Karpas-422 (cell line): Measurements from ENCODE around the gene PLXNC1. TPM values are rescaled to one million over a fixed set of nuclear protein-coding genes. Genes with fewer than 3 reads are reported as not detected.

Source experiments
- DNase-seq: peaks from one replicate; pipeline ENCODE4 v3.0.0-alpha.2; 2015
- H2AFZ ChIP-seq: fragments of 200-600 bp; sonication (generic); 2 replicates; pipeline ENCODE4 v1.6.1; 2014; ENCODE audit warnings: antibody characterized with exemption, low read length, mixed read lengths
- H3K27ac ChIP-seq: fragments of 200-600 bp; sonication (generic); 2 replicates; pipeline ENCODE4 v1.5.1; 2014; ENCODE audit warnings: mild to moderate bottlenecking, low read length, moderate library complexity
- H3K27me3 ChIP-seq: fragments of 200-600 bp; sonication (generic); 2 replicates; pipeline ENCODE4 v1.6.1; 2014; ENCODE audit warnings: low read length, mixed read lengths
- H3K36me3 ChIP-seq: fragments of 200-600 bp; sonication (generic); 2 replicates; pipeline ENCODE4 v1.6.1; 2014; ENCODE audit warnings: low read length, mixed read lengths; ENCODE audit not compliant: insufficient read depth
- H3K4me1 ChIP-seq: fragments of 200-600 bp; sonication (generic); 2 replicates; pipeline ENCODE4 v1.6.1; 2014; ENCODE audit warnings: mild to moderate bottlenecking, low read length, mixed read lengths
- H3K4me2 ChIP-seq: fragments of 200-600 bp; sonication (generic); 2 replicates; pipeline ENCODE4 v1.6.1; 2014; ENCODE audit warnings: low read length, low read depth, mild to moderate bottlenecking; ENCODE audit not compliant: poor library complexity, severe bottlenecking
- H3K4me3 ChIP-seq: fragments of 200-600 bp; sonication (generic); 2 replicates; pipeline ENCODE4 v1.5.1; 2014; ENCODE audit warnings: mild to moderate bottlenecking, antibody characterized with exemption, low read length, mixed read lengths
- H3K79me2 ChIP-seq: fragments of 200-600 bp; sonication (generic); 2 replicates; pipeline ENCODE4 v1.6.1; 2014; ENCODE audit warnings: mild to moderate bottlenecking, low read length, mixed read lengths
- H3K9ac ChIP-seq: fragments of 200-600 bp; sonication (generic); 2 replicates; pipeline ENCODE4 v1.6.0; 2014; ENCODE audit warnings: low read length
- H3K9me2 ChIP-seq: fragments of 200-600 bp; sonication (generic), shearing (Covaris generic); replicated peaks from 2 replicates; pipeline ENCODE4 v1.6.0; 2014; ENCODE audit warnings: mild to moderate bottlenecking, low read length, moderate library complexity; ENCODE audit not compliant: insufficient read depth
- H3K9me3 ChIP-seq: fragments of 300-700, 200-600 bp; sonication (generic); 2 replicates; pipeline ENCODE4 v1.6.1; 2014; ENCODE audit warnings: low read length, mixed read lengths
- H4K20me1 ChIP-seq: fragments of 200-600 bp; sonication (generic); 2 replicates; pipeline ENCODE4 v1.6.1; 2014; ENCODE audit warnings: mild to moderate bottlenecking, antibody characterized with exemption, low read length, low read depth; ENCODE audit not compliant: insufficient read depth
- total RNA-seq: library from RNA; depleted of rRNA; stranded (reverse); fragments of >200 nt; shearing (Covaris generic); gene quantifications from 2 replicates; pipeline ENCODE4 v1.2.3, GENCODE V29; 2014; ENCODE audit warnings: low replicate concordance

Gene PLXNC1
- total RNA-seq, 1 experiment from 2014 or later = 11.9 TPM

DNA sequence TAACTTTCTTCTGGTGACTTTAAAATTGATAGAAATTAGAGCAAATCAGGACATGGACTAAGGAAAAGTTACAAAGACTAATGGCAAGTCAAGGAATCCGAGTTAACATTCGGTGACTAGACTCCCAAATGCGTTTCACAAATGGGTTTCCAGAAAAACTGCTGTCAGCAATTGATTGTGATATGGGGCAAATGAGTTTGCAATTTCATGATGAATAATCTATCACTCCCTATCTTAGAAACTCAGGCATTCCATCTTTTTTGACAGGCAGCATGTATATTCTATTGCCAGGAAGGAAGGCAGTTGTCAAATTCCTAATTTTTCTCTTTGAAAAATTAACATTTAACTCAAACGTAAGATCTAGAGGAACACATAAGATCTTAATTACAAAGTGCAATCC, 40.5 kb upstream of the PLXNC1 start:
- DNase-seq = no peak
- Histone ChIP-seq H2AFZ (no peak overlapping the region), H3K9ac (no peak overlapping the region), H3K4me3 (no peak overlapping the region), H3K4me1 (no peaks in the 10 kb centered on the region), H3K9me3 (no peaks in the 10 kb centered on the region), H3K36me3 (no peaks in the 10 kb centered on the region), H3K4me2 (no peak overlapping the region), H4K20me1 (no peaks in the 10 kb centered on the region), H3K9me2 (no peaks in the 10 kb centered on the region), H3K27ac (no peak overlapping the region), H3K79me2 (no peaks in the 10 kb centered on the region), H3K27me3 (no peaks in the 10 kb centered on the region)

DNA sequence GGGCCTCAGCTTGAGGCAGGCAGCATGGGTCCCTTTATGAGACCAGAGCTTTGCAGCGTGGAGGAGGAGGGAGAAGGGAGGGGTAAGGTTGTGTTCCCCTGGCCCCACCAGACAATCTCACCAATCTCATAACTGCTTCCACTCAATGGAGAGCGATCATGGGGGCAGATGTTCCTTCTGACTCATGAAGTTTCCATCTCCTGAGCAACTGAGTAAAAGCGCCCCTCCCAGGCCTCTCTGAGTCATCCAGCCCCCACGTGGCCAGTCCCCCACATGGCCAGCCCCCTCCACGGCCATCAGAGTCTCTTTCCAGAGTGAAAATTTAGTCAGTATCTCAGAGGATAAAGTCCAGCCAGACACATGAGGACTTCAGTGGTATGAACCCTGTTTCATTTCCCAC, 39.2 kb upstream of the PLXNC1 start:
- DNase-seq = no peak
- Histone ChIP-seq H3K4me2 (no peak overlapping the region), H3K36me3 (no peaks in the 10 kb centered on the region), H3K9ac (no peak overlapping the region), H3K79me2 (no peaks in the 10 kb centered on the region), H3K4me3 (no peak overlapping the region), H3K27ac (no peak overlapping the region), H2AFZ (no peak overlapping the region), H4K20me1 (no peaks in the 10 kb centered on the region), H3K4me1 (no peaks in the 10 kb centered on the region), H3K9me2 (no peaks in the 10 kb centered on the region), H3K9me3 (no peaks in the 10 kb centered on the region), H3K27me3 (no peaks in the 10 kb centered on the region)

DNA sequence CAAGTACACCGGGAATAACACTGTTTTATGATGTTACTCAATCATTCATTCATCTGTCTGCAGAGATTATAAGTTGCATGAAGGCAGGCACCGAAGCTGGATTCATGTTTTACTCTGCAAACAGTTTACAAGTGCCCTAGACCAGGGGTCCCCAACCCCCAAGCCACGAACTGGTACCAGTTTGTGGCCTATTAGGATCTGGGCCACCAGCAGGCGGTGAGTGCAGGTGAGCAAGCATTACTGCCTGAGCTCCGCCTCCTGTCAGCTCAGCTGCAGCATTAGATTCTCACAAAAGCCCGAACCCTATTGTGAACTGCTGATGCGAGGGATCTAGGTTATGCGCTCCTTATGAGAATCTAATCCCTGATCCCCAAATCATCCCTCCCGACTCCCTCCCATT, 38.1 kb upstream of the PLXNC1 start:
- H3K9me3 ChIP-seq = no peaks in the 10 kb centered on the region
- no peak overlapping the region for H3K4me3 ChIP-seq
- no peaks in the 10 kb centered on the region for H4K20me1 ChIP-seq
- no peaks in the 10 kb centered on the region for H3K9me2 ChIP-seq
- H2AFZ ChIP-seq = no peak overlapping the region
- no peaks in the 10 kb centered on the region for H3K27me3 ChIP-seq
- H3K4me1 ChIP-seq = no peaks in the 10 kb centered on the region
- no peak overlapping the region for H3K4me2 ChIP-seq
- H3K9ac ChIP-seq = no peak overlapping the region
- H3K27ac ChIP-seq = no peak overlapping the region
- no peak for DNase-seq
- H3K79me2 ChIP-seq = no peaks in the 10 kb centered on the region
- no peaks in the 10 kb centered on the region for H3K36me3 ChIP-seq

DNA sequence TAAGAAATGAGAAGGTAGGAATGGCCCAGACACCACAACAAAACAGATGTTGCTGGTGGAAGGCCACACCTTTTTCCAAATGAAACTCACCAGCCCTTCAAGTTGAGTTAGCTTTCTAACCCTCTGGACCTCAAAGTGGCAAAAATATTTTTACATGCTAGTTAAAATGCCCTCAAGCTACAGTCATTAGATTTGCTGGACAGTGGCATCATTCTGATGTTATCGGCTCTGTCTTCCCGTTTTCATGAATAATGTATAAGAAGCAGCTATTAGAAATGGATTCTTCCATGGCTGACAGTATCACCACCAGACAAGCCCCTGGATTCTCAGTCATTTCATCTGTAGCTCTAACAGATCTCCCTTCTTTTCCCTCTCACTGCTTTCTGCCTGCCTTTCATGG, 37.1 kb upstream of the PLXNC1 start:
- Histone ChIP-seq H3K27me3 (no peaks in the 10 kb centered on the region), H3K36me3 (no peaks in the 10 kb centered on the region), H4K20me1 (no peaks in the 10 kb centered on the region), H3K27ac (no peak overlapping the region), H3K4me1 (no peaks in the 10 kb centered on the region), H3K9me3 (no peaks in the 10 kb centered on the region), H3K4me2 (no peak overlapping the region), H3K4me3 (no peak overlapping the region), H3K79me2 (no peaks in the 10 kb centered on the region), H3K9me2 (no peaks in the 10 kb centered on the region), H2AFZ (no peak overlapping the region), H3K9ac (no peak overlapping the region)
- DNase-seq = no peak

DNA sequence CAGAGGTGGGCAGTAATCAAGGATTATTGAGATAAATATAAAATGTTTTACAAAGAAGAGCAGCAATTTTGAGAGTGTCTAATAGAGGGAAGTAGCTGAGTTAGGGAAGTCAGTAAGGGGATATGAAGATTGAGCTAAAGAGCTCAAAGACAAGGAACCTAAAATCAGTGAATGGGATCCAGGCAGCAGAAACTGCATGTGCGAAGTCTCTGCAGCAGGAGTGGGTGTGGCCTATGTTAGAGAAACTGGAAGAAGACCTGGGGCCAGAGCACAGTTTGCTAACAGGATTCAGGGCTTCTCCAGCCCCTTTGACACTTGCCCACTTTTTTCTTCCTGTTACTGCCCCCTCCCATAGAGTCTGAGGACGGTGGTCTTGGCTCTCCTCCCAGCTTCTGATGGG, 36.3 kb upstream of the PLXNC1 start:
- Histone ChIP-seq H3K36me3 (no peaks in the 10 kb centered on the region), H3K79me2 (no peaks in the 10 kb centered on the region), H4K20me1 (no peaks in the 10 kb centered on the region), H3K27ac (no peak overlapping the region), H3K9me3 (no peaks in the 10 kb centered on the region), H3K9ac (no peak overlapping the region), H3K27me3 (no peaks in the 10 kb centered on the region), H3K4me2 (no peak overlapping the region), H3K4me1 (no peaks in the 10 kb centered on the region), H3K9me2 (no peaks in the 10 kb centered on the region), H2AFZ (no peak overlapping the region), H3K4me3 (no peak overlapping the region)
- no peak for DNase-seq

DNA sequence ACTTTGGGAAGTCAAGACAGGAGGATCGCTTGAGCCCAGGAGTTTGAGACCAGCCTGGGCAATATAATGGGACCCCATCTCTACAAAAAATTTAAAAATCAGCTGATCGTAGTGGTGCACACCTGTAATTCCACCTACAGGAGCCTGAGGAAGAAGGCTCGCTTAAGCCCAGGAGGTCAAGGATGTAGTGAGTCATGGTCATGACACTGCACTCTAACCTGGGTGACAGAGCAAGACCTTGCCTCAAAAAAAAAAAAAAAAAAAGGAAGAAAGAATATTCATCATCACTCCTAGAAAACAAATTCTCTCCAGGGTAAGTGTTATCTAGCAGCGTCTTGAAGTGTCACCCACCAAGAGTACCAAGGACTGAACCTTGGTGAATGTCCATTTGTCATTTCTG, 34.2 kb upstream of the PLXNC1 start:
- no peaks in the 10 kb centered on the region for H3K27me3 ChIP-seq
- H4K20me1 ChIP-seq = no peaks in the 10 kb centered on the region
- H3K9me2 ChIP-seq = no peaks in the 10 kb centered on the region

DNA sequence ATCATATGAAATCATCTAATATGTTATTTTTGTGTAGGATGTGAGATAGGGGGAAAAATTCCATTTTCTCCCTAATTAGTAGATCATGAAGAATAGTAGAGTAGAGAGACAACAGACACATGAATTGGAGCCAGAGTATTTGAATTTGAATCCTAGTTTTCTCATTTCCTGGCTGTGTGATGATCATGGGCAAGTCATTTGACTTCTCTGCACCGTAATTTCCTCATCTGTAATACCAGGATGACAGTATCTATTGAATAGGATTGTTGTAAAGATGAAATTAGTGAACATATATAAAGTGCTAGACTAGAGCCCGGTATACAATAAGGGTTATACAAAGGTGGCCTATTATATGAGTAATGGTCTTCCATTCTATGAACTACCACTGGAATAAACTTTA, 32.2 kb upstream of the PLXNC1 start:
- Histone ChIP-seq H3K27ac (no peak overlapping the region), H3K4me2 (no peak overlapping the region), H3K4me1 (no peaks in the 10 kb centered on the region), H3K4me3 (no peak overlapping the region), H3K79me2 (no peaks in the 10 kb centered on the region), H3K27me3 (no peaks in the 10 kb centered on the region), H3K36me3 (no peaks in the 10 kb centered on the region), H3K9ac (no peak overlapping the region), H4K20me1 (no peaks in the 10 kb centered on the region), H3K9me3 (no peaks in the 10 kb centered on the region), H3K9me2 (no peaks in the 10 kb centered on the region), H2AFZ (no peak overlapping the region)
- DNase-seq = no peak

More for the DNA sequence above, 34.2 kb upstream of the PLXNC1 start:
- H3K79me2 ChIP-seq = no peaks in the 10 kb centered on the region
- no peak overlapping the region for H3K27ac ChIP-seq
- H3K36me3 ChIP-seq = no peaks in the 10 kb centered on the region
- H3K9ac ChIP-seq = no peak overlapping the region
- H3K4me1 ChIP-seq = no peaks in the 10 kb centered on the region
- no peak overlapping the region for H3K4me3 ChIP-seq
- H3K4me2 ChIP-seq = no peak overlapping the region
- DNase-seq = no peak
- no peaks in the 10 kb centered on the region for H3K9me3 ChIP-seq
- H2AFZ ChIP-seq = no peak overlapping the region

DNA sequence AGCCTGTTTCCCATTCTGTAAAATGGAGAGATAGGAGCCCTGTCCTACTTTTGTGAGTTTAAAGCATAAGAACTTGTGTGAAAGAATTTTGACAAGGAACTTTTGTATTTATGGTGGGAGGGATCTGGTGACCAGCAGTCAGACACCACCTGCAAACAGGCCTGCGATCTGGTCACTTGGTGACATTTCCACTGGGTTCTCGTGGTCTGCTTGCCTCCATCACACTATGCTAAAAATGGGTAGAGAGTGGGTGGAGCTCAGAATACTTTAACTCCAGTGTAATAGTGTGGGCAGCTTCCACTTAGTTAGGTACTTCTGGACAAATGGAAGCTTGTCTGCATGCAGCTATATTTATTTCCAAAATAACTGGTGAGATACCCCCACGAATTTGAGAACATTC, 26.5 kb upstream of the PLXNC1 start:
- Histone ChIP-seq H3K4me3 (no peak overlapping the region), H3K4me2 (no peak overlapping the region), H3K79me2 (no peaks in the 10 kb centered on the region), H3K9me2 (no peaks in the 10 kb centered on the region), H3K27ac (no peak overlapping the region), H3K36me3 (no peaks in the 10 kb centered on the region), H4K20me1 (no peaks in the 10 kb centered on the region), H3K4me1 (peaks cover 4% of the 10 kb centered on the region; the same call in 1 of the 2 replicates), H2AFZ (no peak overlapping the region), H3K27me3 (no peaks in the 10 kb centered on the region), H3K9me3 (no peaks in the 10 kb centered on the region), H3K9ac (no peak overlapping the region)
- DNase-seq = no peak

DNA sequence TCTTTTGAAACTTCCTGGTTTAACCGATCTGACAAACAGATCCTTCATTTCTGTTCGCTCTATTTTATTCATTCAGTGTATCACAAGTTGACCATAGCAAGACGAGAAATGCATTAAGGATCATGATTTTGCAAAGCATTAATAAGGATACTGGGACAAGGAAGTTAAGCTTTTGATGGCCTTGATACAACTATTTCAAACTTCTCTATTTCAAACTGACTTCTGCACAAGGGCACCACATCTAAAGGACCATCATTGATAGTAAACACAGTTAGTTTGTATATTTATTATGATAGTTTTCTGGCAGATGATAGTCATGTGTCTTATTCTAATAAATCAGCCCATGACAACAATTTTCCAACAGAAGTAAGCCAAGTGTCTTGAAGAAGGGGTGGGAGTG, 25.8 kb upstream of the PLXNC1 start:
- Histone ChIP-seq H3K4me2 (no peak overlapping the region), H3K4me3 (no peak overlapping the region)

More for the DNA sequence above, 25.8 kb upstream of the PLXNC1 start:
- no peak overlapping the region for H3K27ac ChIP-seq
- no peak overlapping the region for H3K9ac ChIP-seq
- peaks cover 11% of the 10 kb centered on the region for H3K4me1 ChIP-seq
- H3K36me3 ChIP-seq = no peaks in the 10 kb centered on the region
- H3K27me3 ChIP-seq = no peaks in the 10 kb centered on the region
- H3K9me2 ChIP-seq = no peaks in the 10 kb centered on the region
- H3K79me2 ChIP-seq = no peaks in the 10 kb centered on the region
- no peak overlapping the region for H2AFZ ChIP-seq
- H3K9me3 ChIP-seq = no peaks in the 10 kb centered on the region
- no peak for DNase-seq
- H4K20me1 ChIP-seq = no peaks in the 10 kb centered on the region
